ENCODE results near the gene MYH6. TPM values are rescaled to one million over a fixed set of nuclear protein-coding genes. Genes with fewer than 3 reads are reported as not detected.

Gene MYH6
- total and polyA plus RNA-seq, 3 donors from 2014 or later = 0.12 to 0.44 (median 0.39) TPM

GRCh38 chr14:23376482-23377197 is 31.4 kb downstream of the MYH6 start, which contains the start of gene CMTM5:
Gene CMTM5 (plus strand): TSS chr14:23377046. CDS start chr14:23377252, 206 bp downstream.
- no peak for DNase-seq
- H3K4me1 ChIP-seq = peaks cover 4% of the 10 kb centered on the region
- H3K36me3 ChIP-seq (ENCODE audit: low read depth, missing control alignments) = no peaks in the 10 kb centered on the region
- no peaks in the 10 kb centered on the region for H3K9me3 ChIP-seq
- H3K27me3 ChIP-seq = no peaks in the 10 kb centered on the region
- WGBS, 2 donors = 65 to 79% methylated on average over 10 to 13 of the region's 13 CpGs
- no peak within 1 kb of the TSS for H3K4me3 ChIP-seq
- intact Hi-C loops (cut with DNase I; ENCODE audit: low total_unique reads) = no loop called here
- no peak for TF ChIP-seq POLR2A (IDR thresholded peaks at IDR 0.05)
- no peak for TF ChIP-seq CTCF (IDR thresholded peaks at IDR 0.05)
- no peak within 1 kb of the TSS for H3K27ac ChIP-seq

GRCh38 chr14:23375527-23376251 is 32.4 kb downstream of the MYH6 start:
- Histone ChIP-seq H3K27ac (no peak overlapping the region), H3K36me3 (ENCODE audit: low read depth, missing control alignments) (no peaks in the 10 kb centered on the region)
- intact Hi-C loops (cut with DNase I; ENCODE audit: low total_unique reads) = no loop called here

GRCh38 chr14:23373041-23373440 is 35.0 kb downstream of the MYH6 start:
- H3K4me1 ChIP-seq = peaks cover 3% of the 10 kb centered on the region
- H3K4me3 ChIP-seq = no peak overlapping the region
- WGBS, 2 donors = 91 to 93% methylated on average over 3 of the region's 3 CpGs
- H3K9me3 ChIP-seq = no peaks in the 10 kb centered on the region
- H3K27me3 ChIP-seq = no peaks in the 10 kb centered on the region
- no peak for DNase-seq
- H3K27ac ChIP-seq = no peak overlapping the region
- intact Hi-C loops (cut with DNase I; ENCODE audit: low total_unique reads) = no loop called here
- no peaks in the 10 kb centered on the region for H3K36me3 ChIP-seq (ENCODE audit: low read depth, missing control alignments)
- no peak for TF ChIP-seq CTCF (IDR thresholded peaks at IDR 0.05)
- TF ChIP-seq POLR2A (IDR thresholded peaks at IDR 0.05) = no peak

More at GRCh38 chr14:23375527-23376251, 32.4 kb downstream of the MYH6 start:
- Histone ChIP-seq H3K4me1 (peaks cover 4% of the 10 kb centered on the region), H3K9me3 (no peaks in the 10 kb centered on the region), H3K4me3 (no peak overlapping the region), H3K27me3 (no peaks in the 10 kb centered on the region)
- WGBS, 2 donors = 84 to 91% methylated on average over 4 to 21 of the region's 21 CpGs
- DNase-seq = no peak
- TF ChIP-seq CTCF (IDR thresholded peaks at IDR 0.05) (no peak), POLR2A (IDR thresholded peaks at IDR 0.05) (no peak)

GRCh38 chr14:23372509-23372908 is 35.6 kb downstream of the MYH6 start, which contains the start of gene IL25:
Gene IL25 (plus strand): TSS chr14:23372809.
- Histone ChIP-seq H3K27me3 (no peaks in the 10 kb centered on the region), H3K9me3 (no peaks in the 10 kb centered on the region), H3K4me1 (no peaks in the 10 kb centered on the region), H3K36me3 (ENCODE audit: low read depth, missing control alignments) (no peaks in the 10 kb centered on the region), H3K4me3 (no peak within 1 kb of the TSS), H3K27ac (no peak within 1 kb of the TSS)
- intact Hi-C loops (cut with DNase I; ENCODE audit: low total_unique reads) = no loop called here
- WGBS, 2 donors = 90 to 94% methylated on average over 2 of the region's 2 CpGs
- TF ChIP-seq CTCF (IDR thresholded peaks at IDR 0.05) (no peak), POLR2A (IDR thresholded peaks at IDR 0.05) (no peak)
- no peak for DNase-seq
